GM12873 (cell line): ENCODE results near the gene GRK3.

Source experiments
- TF ChIP-seq, protein P1 (sequence below): IDR thresholded peaks from 2 replicates; pipeline ENCODE4 v1.5.1; 2012; ENCODE audit warnings: low read depth, mild to moderate bottlenecking, moderate library complexity, low read length, control low read depth; ENCODE audit not compliant: insufficient read depth; ENCODE audit errors: missing control alignments

The GRK3 gene

GRCh38 chr22:25564320-25564978, at the start of gene GRK3:
GRK3 (plus strand) TSS chr22:25564675; CDS start chr22:25565041, 366 bp downstream.
- TF ChIP-seq, protein P1, sequence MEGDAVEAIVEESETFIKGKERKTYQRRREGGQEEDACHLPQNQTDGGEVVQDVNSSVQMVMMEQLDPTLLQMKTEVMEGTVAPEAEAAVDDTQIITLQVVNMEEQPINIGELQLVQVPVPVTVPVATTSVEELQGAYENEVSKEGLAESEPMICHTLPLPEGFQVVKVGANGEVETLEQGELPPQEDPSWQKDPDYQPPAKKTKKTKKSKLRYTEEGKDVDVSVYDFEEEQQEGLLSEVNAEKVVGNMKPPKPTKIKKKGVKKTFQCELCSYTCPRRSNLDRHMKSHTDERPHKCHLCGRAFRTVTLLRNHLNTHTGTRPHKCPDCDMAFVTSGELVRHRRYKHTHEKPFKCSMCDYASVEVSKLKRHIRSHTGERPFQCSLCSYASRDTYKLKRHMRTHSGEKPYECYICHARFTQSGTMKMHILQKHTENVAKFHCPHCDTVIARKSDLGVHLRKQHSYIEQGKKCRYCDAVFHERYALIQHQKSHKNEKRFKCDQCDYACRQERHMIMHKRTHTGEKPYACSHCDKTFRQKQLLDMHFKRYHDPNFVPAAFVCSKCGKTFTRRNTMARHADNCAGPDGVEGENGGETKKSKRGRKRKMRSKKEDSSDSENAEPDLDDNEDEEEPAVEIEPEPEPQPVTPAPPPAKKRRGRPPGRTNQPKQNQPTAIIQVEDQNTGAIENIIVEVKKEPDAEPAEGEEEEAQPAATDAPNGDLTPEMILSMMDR, result no peak

DNA sequence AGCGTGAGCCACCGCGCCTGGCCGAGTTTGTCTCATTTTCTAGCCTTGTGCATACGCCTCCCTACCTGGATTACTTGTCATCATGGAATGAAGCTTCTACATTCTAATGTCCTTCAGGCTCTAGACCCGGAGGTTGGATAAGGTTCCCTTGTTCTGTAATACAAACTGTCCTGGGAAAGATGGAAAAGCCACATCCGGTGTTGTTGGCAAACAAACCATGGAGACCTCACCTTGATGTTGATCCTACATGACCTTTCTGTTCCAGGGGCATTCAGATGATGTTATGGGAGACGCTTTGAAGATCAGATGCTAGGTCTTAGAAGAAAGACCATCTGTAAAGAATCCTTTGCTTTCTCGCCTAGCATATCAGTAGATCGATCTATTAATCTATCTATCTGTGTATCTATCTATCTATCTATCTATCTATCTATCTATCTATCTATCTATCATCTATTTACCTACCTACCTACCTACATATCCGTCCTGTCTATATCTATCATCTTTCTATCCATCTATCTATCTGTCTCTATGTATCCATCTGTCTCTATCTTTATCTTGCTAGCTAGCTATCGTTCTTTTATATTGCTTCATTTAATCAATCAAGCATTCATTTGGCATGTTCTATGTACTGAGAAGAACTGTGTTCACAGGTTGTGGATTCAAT, 46.3 kb upstream of the GRK3 start:
- TF ChIP-seq, protein P1, result no peak

- TF ChIP-seq, protein P1, result no peak
These were observed 39.1 kb upstream of the GRK3 start for GRCh38 chr22:25525376-25525775.

DNA sequence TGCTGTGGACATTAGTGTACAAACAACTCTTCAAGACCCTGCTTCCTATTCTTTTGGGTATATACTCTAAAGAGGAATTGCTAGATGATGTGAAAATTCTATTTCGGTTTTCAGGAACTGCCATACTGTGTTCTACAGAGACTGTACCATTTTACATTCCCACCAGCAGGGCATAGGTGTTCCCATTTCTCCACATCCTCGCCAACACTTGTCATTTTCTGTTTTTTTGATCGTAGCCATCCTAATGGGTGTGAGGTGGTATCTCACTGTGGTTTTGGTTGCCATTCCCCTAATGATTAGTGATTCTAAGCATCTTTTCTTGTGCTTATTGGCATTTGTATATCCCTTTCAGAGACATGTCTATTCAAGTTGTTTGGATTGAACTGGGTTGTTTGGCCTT, 29.8 kb upstream of the GRK3 start:
- TF ChIP-seq, protein P1, result no peak

- TF ChIP-seq, protein P1, result no peak
These were observed 27.9 kb upstream of the GRK3 start for GRCh38 chr22:25536589-25536988.

DNA sequence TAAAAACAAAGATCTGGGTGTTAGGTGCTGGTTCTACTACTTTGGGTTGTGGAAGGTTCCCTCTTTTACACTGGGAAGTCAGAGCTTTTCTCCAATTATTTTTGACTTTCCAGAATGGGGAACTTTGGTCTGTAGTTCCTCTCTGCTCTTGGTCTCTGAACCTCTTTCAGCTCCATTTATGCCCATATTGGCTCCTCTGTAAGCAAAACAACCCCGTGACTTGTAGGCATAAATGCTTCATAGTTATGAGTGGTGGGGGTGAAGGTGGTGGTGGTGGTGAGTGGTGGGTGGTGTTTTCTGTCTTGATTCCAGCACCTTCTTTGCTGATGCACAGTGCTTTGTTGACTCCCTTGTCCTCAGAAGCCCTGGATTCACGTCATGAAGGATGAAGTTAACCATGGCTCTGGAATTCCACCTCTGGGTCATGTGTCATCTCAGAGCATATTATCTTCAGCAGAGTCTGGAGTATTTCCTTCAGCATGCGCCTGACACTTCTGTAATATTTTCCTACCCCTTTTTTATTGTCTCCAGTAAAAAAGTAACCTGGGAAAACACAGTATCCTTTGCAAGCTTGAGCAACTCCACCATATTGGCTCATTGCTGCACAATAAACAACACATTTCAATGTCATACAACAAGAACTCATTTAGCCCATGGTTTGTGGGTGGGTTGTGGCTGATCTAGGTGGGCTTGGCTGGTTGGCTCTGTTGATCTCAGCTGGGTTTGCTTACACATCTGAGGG, 24.1 kb upstream of the GRK3 start:
- TF ChIP-seq, protein P1, result no peak
